GM12872 (cell line): ENCODE data around the gene HMGN3.

Experiments
- CTCF ChIP-seq: IDR thresholded peaks from 3 replicates; pipeline ENCODE4 v1.5.1; 2011; ENCODE audit warnings: low read depth, mild to moderate bottlenecking, low read length, moderate library complexity; ENCODE audit not compliant: insufficient read depth

HMGN3 gene

GRCh38 chr6:79261666-79262065 lies 27.2 kb upstream of the HMGN3 start:
- TF ChIP-seq CTCF, result no peak

- TF ChIP-seq CTCF, result no peak
These were observed 26.3 kb upstream of the HMGN3 start for GRCh38 chr6:79260772-79261171.

DNA sequence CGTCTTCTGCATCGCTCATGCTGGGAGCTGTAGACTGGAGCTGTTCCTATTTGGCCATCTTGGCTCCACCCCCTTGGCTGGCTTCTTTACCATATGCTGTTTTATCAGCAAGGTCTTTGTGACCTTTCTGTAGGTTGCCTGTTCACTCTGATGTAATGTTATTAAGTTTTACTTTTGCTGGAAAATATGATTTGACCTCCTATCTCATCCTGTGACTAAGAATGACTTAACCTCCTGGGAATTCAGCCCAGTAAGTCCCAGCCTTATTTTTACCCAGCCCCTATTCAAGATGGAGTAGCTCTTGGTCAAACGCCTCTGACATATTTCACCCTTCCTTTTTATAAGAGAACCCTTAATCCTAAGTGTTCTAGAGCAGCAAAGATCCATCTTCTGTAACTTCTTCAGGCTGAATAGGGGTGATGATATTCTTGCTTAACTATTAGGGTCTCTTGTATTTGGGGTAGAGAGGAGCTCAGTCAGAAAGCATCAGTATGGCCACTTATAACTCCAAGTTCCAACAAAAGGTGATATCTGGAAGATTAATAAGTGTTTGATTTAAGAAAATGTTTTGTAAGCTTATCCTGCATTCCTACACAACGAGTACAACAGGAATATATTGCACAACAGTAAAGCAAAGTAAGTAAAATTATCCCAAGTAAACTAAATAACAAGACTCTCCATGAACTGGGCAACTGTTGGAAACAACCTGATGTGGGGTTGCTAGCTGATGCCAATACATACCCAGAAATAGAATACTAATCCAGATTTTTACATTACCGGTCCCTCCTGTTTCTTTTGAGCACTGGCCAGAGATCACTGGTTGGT lies 23.1 kb upstream of the HMGN3 start:
- no peak for TF ChIP-seq CTCF

- no peak for TF ChIP-seq CTCF
These were observed 16.1 kb upstream of the HMGN3 start for GRCh38 chr6:79250559-79250958.

GRCh38 chr6:79250107-79250514 lies 15.6 kb upstream of the HMGN3 start:
- peak; percentile 38; the same call in 1 of the 3 replicates for TF ChIP-seq CTCF

DNA sequence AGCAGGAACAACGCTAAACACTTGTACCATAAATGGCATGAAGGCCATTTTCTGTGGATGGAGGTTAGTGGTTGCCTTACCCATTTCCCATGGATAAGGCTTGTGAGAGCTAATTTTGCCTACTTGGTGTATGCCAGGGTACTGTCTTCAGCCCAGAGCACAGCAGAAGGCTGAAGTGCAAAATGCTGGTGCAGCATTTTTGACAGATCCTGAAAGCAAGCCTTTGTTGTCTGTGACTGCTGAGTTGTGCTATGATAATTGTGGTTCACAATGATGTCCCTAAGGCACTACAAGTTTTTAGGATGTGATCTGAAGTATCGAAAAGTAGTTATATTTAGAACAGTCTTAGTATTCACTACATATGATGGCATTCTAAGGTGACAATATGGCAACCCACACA lies 14.7 kb upstream of the HMGN3 start:
- no peak for TF ChIP-seq CTCF

- no peak for TF ChIP-seq CTCF
These were observed 12.4 kb upstream of the HMGN3 start for GRCh38 chr6:79246891-79247290.

- no peak for TF ChIP-seq CTCF
These were observed 6.7 kb upstream of the HMGN3 start for GRCh38 chr6:79241228-79241627.
